ENCODE measurements around the gene ANKRD9.
"Not testable (repeated sequence)": the region's sequence is repeated elsewhere in the genome, so short reads cannot be mapped to it uniquely, and the experiment has no call there.

Gene ANKRD9

GRCh38 chr14:102509746-102510615 lies at the start of gene ANKRD9:
ANKRD9 (minus strand) TSS chr14:102509776; CDS start chr14:102507889, 1,887 bp downstream.
- peak; percentile 82 to 84 for DNase-seq

- no peak for DNase-seq
Measured at GRCh38 chr14:102558556-102558955, 49.0 kb upstream of the ANKRD9 start.

GRCh38 chr14:102557434-102558226 lies 48.1 kb upstream of the ANKRD9 start:
- DNase-seq: no peak

GRCh38 chr14:102556098-102556677 lies 46.6 kb upstream of the ANKRD9 start:
- DNase-seq: no peak

GRCh38 chr14:102554821-102555819 lies 45.5 kb upstream of the ANKRD9 start:
- DNase-seq: peak; percentile 46 to 55

GRCh38 chr14:102551995-102552705 lies 42.6 kb upstream of the ANKRD9 start:
- no peak for DNase-seq

GRCh38 chr14:102550927-102551401 lies 41.4 kb upstream of the ANKRD9 start:
- DNase-seq: not testable (repeated sequence)

- DNase-seq: no peak
Measured at GRCh38 chr14:102548616-102549240, 39.2 kb upstream of the ANKRD9 start.

GRCh38 chr14:102545461-102546265 lies 36.1 kb upstream of the ANKRD9 start:
- no peak for DNase-seq

GRCh38 chr14:102544747-102545460 lies 35.3 kb upstream of the ANKRD9 start:
- DNase-seq: no peak

GRCh38 chr14:102544046-102544746 lies 34.6 kb upstream of the ANKRD9 start:
- no peak for DNase-seq

- DNase-seq: no peak
Measured at GRCh38 chr14:102541771-102542170, 32.2 kb upstream of the ANKRD9 start.

GRCh38 chr14:102541029-102541491 lies 31.5 kb upstream of the ANKRD9 start:
- not testable (repeated sequence) for DNase-seq

GRCh38 chr14:102540315-102541028 lies 30.9 kb upstream of the ANKRD9 start:
- no peak for DNase-seq

GRCh38 chr14:102539544-102540314 lies 30.2 kb upstream of the ANKRD9 start:
- DNase-seq: no peak

- no peak for DNase-seq
Measured at GRCh38 chr14:102538602-102539543, 29.3 kb upstream of the ANKRD9 start.
